ENCODE data around the gene GABRG3. TPM values are rescaled to one million over a fixed set of nuclear protein-coding genes. Genes with fewer than 3 reads are reported as not detected.

Gene GABRG3
- total and polyA plus RNA-seq, 9 of the 15 experiments (the other 6 are each of a cell fraction or from before 2014, with no cell fraction given): 4.0 to 15.1 (median 11.2) TPM

GRCh38 chr15:27086149-27086548 is 115.2 kb downstream of the GABRG3 start (continued):
- peak; percentile 65 to 69 for TF ChIP-seq NRF1 (conservative IDR thresholded peaks at IDR 0.05 in 1 of 2, IDR thresholded peaks at IDR 0.05 in 1 of 2)
- no peak for TF ChIP-seq DDX20 (tag; IDR thresholded peaks at IDR 0.05; ENCODE audit: low read depth)
- TF ChIP-seq MNT (conservative IDR thresholded peaks at IDR 0.05): peak in 1 of 2 experiments; percentile 32; a peak in 1 of 4 replicates
- TF ChIP-seq ETS1 (conservative IDR thresholded peaks at IDR 0.05; ENCODE audit: control insufficient read depth, low read depth, low read length): no peak
- no peak for TF ChIP-seq E2F5 (CRISPR knock-in tag; IDR thresholded peaks at IDR 0.05)
- TF ChIP-seq RHOXF2B (CRISPR knock-in tag; conservative IDR thresholded peaks at IDR 0.05): no peak
- TF ChIP-seq KAT2B (IDR thresholded peaks at IDR 0.05; ENCODE audit: low read depth, low read length): no peak
- no peak for TF ChIP-seq STAG1 (CRISPR knock-in tag; IDR thresholded peaks at IDR 0.05; ENCODE audit: borderline replicate concordance)
- TF ChIP-seq SNIP1 (IDR thresholded peaks at IDR 0.05; ENCODE audit: low read depth): no peak
- no peak; the same call in 1 of the 2 replicates for TF ChIP-seq EGR1 (conservative IDR thresholded peaks at IDR 0.05)
- TF ChIP-seq ZFP36 (IDR thresholded peaks at IDR 0.05; ENCODE audit: low read depth, low read length, partially characterized antibody): peak; percentile 48
- TF ChIP-seq POLR2AphosphoS5 (IDR thresholded peaks at IDR 0.05; ENCODE audit: control insufficient read depth, insufficient read depth, low read depth, low read length): no peak
- TF ChIP-seq CEBPB (tag; IDR thresholded peaks at IDR 0.05): no peak
- TF ChIP-seq ZFP91 (CRISPR knock-in tag; IDR thresholded peaks at IDR 0.05): no peak
- no peak for TF ChIP-seq USF2 (CRISPR knock-in tag; IDR thresholded peaks at IDR 0.05)
- TF ChIP-seq ZNF780A (CRISPR knock-in tag; IDR thresholded peaks at IDR 0.05): no peak
- TF ChIP-seq ATF3 (IDR thresholded peaks at IDR 0.05): no peak
- TF ChIP-seq ATF3 (CRISPR knock-in tag; conservative IDR thresholded peaks at IDR 0.05): no peak
- TF ChIP-seq ZNF785 (CRISPR knock-in tag; IDR thresholded peaks at IDR 0.05): no peak
- TF ChIP-seq FOSL1 (tag; conservative IDR thresholded peaks at IDR 0.05): 0 out of 2 replicates have a peak, but pooled peaks have one; percentile 11
- no peak for TF ChIP-seq RAD51 (IDR thresholded peaks at IDR 0.05; ENCODE audit: borderline replicate concordance, low read depth)
- TF ChIP-seq BRD9 (IDR thresholded peaks at IDR 0.05; ENCODE audit: low read depth, partially characterized antibody): no peak

Measured in K562 (cell line).